Measurements from ENCODE around the gene ARMH3. TPM values are rescaled to one million over a fixed set of nuclear protein-coding genes. Genes with fewer than 3 reads are reported as not detected.

Gene ARMH3
- total and polyA plus RNA-seq, 10 donors = 11.6 to 37.4 (median 21.6) TPM

GRCh38 chr10:101848408-101848807, 207.6 kb downstream of the ARMH3 start:
- H3K27ac ChIP-seq = peak overlapping the region in 5 of 8 donors; percentile 12 to 67 (median 44)
- intact Hi-C loops (cut with DNase I; ENCODE audit: low total_unique reads) = no loop called here
- DNase-seq = no peak

GRCh38 chr10:101845893-101846292, 210.1 kb downstream of the ARMH3 start:
- Histone ChIP-seq H3K9me3 (no peaks in the 10 kb centered on the region), H3K27me3 (replicated peaks in 1 of 7) (peaks cover 0 to 5% (median 0%) of the 10 kb centered on the region in 7 donors), H3K4me3 (no peak overlapping the region), H3K27ac (no peak overlapping the region), H3K4me1 (peaks cover 10 to 69% (median 43%) of the 10 kb centered on the region in 6 donors), H3K36me3 (peaks cover 0 to 55% (median 27%) of the 10 kb centered on the region in 6 donors)
- WGBS, 5 donors = 95 to 97% (median 96%) methylated on average over 3 of the region's 3 CpGs
- no peak for DNase-seq
- no peak for TF ChIP-seq POLR2AphosphoS5 (IDR thresholded peaks at IDR 0.05)
- TF ChIP-seq CTCF (IDR thresholded peaks at IDR 0.05 in 8 of 11, conservative IDR thresholded peaks at IDR 0.05 in 3 of 11) = no peak
- no peak for TF ChIP-seq POLR2A (IDR thresholded peaks at IDR 0.05)
- intact Hi-C loops (cut with DNase I; ENCODE audit: low total_unique reads) = no loop called here

More at GRCh38 chr10:101848408-101848807, 207.6 kb downstream of the ARMH3 start:
- 27 to 61% (median 52%) methylated on average over 3 to 4 of the region's 4 CpGs for WGBS, 5 donors
- TF ChIP-seq CTCF (IDR thresholded peaks at IDR 0.05 in 8 of 11, conservative IDR thresholded peaks at IDR 0.05 in 3 of 11) = no peak
- Histone ChIP-seq H3K27me3 (replicated peaks in 1 of 7) (no peaks in the 10 kb centered on the region), H3K4me3 (peak overlapping the region in 1 of 8 donors; percentile 2), H3K36me3 (peaks cover 0 to 73% (median 31%) of the 10 kb centered on the region in 6 donors), H3K9me3 (no peaks in the 10 kb centered on the region), H3K4me1 (peaks cover 0 to 44% (median 28%) of the 10 kb centered on the region in 6 donors)

- Histone ChIP-seq H3K4me3 (peak within 1 kb of the TSS in 7 of 8 donors; percentile 22 to 71 (median 31)), H3K4me1 (peaks cover 22 to 78% (median 48%) of the 10 kb centered on the region in 6 donors), H3K36me3 (peaks cover 0 to 35% (median 25%) of the 10 kb centered on the region in 6 donors), H3K27ac (peak within 1 kb of the TSS in 5 of 8 donors; percentile 9 to 60 (median 20)), H3K9me3 (no peaks in the 10 kb centered on the region), H3K27me3 (replicated peaks in 1 of 7) (peaks cover 0 to 7% (median 0%) of the 10 kb centered on the region in 7 donors)
- peak; percentile 88 for DNase-seq
- 27 to 41% (median 35%) methylated on average over 26 to 60 of the region's 60 CpGs for WGBS, 5 donors
- intact Hi-C loops (cut with DNase I; ENCODE audit: low total_unique reads) = loop anchor here (5.0 kb wide), 2 partner anchors 169 to 229 kb away; no protein-coding TSS in a partner anchor
- TF ChIP-seq POLR2AphosphoS5 (IDR thresholded peaks at IDR 0.05) (peak in 2 of 3 donors; percentile 27 to 42), CTCF (IDR thresholded peaks at IDR 0.05 in 8 of 11, conservative IDR thresholded peaks at IDR 0.05 in 3 of 11) (peak in 10 of 11 experiments; percentile 10 to 80 (median 63)), POLR2A (IDR thresholded peaks at IDR 0.05) (no peak)
Measured at GRCh38 chr10:101843032-101844021, 212.6 kb downstream of the ARMH3 start, which contains the start of gene KCNIP2. Gene KCNIP2, minus strand, starts transcription at chr10:101843800. Its CDS starts 232 bp downstream, at chr10:101843568.
